Stimulated activated CD8-positive, alpha-beta memory T cell treated with anti-CD3 and anti-CD28 coated beads, Interleukin-15, amount 100 ng/mL, for 48 hours (primary cell): ENCODE data around the gene PCNX2.
"Not testable (repeated sequence)": the region's sequence is repeated elsewhere in the genome, so short reads cannot be mapped to it uniquely, and the experiment has no call there.

Experiments used
- DNase-seq, 2 donors: peaks; one replicate each; pipeline ENCODE4 v3.0.0-alpha.2; 2020; ENCODE audit warnings: low read depth in 2 of 2

The PCNX2 gene

GRCh38 chr1:233105225-233105624 lies 190.3 kb downstream of the PCNX2 start:
- DNase-seq: no peak

- DNase-seq: no peak
These were observed 193.2 kb downstream of the PCNX2 start for GRCh38 chr1:233102341-233102740.

GRCh38 chr1:233097959-233098580 lies 197.5 kb downstream of the PCNX2 start:
- DNase-seq: no peak

DNA sequence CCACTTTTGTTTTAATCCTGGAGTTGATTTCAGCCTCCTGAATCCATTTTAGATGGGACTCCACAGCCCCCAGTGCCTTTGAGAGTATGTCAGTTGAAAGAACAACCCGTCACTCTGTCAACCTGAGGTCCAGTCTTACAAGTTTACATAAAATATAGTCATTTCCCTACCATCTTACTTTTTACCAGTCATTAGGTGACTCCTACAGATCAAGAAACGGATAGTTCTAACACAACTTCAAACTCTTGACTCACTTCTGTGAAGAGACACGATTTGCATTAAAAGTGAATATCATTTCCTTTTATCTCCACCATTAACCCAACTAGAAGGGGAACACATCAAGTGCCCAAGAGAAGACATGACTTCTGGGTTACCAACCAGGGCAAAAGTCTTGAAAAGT lies 198.0 kb downstream of the PCNX2 start:
- no peak for DNase-seq

GRCh38 chr1:233094691-233095090 lies 200.8 kb downstream of the PCNX2 start:
- no peak for DNase-seq

GRCh38 chr1:233094269-233094668 lies 201.3 kb downstream of the PCNX2 start:
- DNase-seq: no peak

GRCh38 chr1:233090746-233091494 lies 204.6 kb downstream of the PCNX2 start:
- no peak for DNase-seq

DNA sequence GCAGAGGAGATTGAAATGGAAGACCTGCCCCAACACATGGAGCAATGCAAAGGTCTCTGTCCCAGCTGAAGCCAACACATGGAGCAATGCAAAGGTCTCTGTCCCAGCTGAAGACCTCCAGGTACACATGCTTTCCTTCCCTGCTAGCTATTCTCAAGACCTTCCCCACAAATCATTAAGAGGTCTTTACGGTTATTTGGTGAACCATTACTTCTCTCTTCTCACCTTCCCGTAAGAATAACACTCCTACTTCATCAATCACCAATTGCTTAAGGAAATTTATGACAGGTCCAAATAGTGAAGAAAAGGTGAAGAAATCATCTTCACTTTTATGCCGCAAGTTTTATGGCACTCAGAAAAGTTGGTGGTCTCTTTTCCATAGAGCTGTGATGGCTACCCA lies 206.3 kb downstream of the PCNX2 start:
- DNase-seq: no peak

DNA sequence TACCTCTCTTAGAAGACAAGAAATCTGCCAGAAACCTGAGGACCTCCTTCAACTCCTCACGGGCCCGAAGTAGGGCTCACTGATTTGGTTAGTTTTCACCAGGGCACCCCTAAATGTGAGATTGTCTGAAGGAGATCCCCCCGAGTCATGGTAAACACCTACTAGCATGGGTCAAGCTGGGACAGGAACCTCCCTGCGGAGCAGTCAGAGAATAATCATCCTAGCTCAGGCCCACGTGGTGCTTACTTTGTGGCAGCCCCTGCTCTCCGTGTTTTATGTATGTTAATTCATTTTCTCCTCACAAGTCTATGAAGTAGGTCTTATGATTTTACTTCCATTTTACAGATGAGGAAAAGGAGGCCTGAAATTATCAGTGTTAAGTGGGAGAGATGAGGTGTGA lies 206.9 kb downstream of the PCNX2 start:
- DNase-seq: no peak

DNA sequence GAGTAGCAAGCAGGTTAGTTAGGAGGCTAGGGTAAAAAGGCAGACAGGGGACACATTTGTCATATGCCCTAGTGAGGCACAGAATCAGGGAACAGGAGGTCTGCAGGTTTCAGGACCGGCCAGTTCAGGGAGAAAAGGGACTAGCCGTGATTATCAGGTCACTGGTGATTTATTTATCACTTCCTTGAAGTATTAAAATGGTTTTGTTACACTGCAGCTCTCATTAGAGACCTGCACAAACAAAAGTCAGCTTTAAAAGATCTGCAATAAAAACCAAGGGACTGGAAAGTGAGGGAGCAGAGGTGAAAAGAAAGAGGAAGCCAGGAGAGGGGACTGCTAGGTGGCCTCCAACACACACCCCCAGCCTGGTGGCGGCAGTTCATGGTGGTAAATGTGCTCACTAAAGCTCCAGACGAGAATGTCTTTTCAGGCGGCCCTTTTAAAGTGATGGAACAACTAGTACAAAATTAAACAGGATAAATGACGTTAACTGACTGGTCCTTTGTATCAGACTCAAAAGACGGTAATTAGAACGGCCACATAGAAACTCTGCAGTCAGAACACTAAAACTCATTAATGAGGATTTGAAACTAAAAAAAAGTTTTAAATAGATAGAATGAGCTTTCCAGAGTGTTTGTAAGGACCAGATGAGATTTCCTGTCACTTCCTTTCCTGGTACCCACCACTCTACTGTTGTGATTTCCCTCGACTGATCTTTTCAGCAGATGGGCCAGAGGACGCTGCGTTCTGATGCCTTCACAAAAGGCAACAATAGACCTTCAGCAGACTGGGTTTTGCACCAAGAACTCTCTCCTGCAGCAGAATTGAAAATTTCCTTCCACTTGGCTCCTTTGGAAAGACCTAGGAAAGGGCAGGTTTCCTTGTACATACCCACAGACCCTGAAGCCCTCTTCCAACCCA lies 208.3 kb downstream of the PCNX2 start:
- DNase-seq: no peak

DNA sequence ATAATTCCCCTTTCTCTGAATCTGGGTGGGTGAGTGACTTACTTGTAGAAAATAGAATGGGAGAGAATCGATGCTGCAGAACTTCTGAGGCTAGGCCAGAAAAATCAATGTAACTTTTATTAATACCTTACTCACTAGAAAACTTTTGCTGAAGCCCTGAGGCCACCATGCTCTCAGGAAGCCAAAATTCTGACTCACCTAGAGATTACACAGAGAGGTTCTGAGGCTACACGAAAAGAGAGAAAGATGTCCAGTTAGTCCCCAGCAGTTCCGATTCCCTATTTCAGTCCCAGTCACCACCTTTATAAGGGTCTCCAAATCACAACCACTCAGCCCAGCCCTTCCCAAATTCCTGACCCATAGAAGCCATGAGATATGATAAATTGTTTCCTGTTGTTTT lies 210.0 kb downstream of the PCNX2 start:
- no peak for DNase-seq

GRCh38 chr1:233082778-233083550 lies 212.6 kb downstream of the PCNX2 start:
- no peak for DNase-seq

GRCh38 chr1:233081735-233082134 lies 213.8 kb downstream of the PCNX2 start:
- no peak for DNase-seq

DNA sequence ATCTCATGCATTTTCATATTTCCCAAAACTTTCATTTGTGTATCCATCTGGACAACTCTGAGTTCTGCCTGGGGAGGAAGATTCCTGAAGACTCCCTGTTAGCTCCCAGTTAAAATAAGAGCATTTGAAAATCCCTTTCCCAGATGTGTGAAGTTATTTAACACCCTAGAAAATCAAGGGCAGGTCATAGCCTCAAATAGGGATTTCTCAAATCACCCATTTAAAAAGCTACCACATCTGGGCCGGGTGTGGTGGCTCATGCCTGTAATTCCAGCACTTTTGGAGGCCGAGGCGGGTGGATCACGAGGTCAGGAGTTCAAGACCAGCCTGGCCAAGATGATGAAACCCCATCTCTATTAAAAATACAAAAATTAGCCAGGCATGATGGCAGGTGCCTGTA lies 214.7 kb downstream of the PCNX2 start:
- DNase-seq: not testable (repeated sequence)

DNA sequence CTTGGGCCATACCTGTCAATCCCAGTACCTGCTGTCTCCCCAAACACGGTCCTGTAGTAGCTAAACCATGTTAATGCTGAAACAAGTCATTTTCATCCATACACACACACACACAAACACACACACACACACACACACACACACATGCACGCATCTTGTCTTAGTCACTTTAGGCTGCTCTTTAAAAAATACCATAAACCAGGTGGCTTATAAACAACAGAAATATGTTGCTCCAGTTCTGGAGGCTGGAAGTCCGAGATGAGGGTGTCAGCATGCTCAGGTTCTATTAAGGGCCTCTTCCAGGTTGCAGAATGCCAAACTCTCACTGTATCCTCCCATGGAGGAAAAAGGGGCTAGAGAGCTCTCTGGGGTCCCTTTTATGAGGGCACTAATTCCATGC lies 215.2 kb downstream of the PCNX2 start:
- DNase-seq: no peak

GRCh38 chr1:233079574-233079973 lies 216.0 kb downstream of the PCNX2 start:
- DNase-seq: no peak

- no peak for DNase-seq
These were observed 217.1 kb downstream of the PCNX2 start for GRCh38 chr1:233078396-233078795.

- no peak for DNase-seq
These were observed 219.6 kb downstream of the PCNX2 start for GRCh38 chr1:233075915-233076295.

GRCh38 chr1:233066087-233066486 lies 229.4 kb downstream of the PCNX2 start:
- DNase-seq: no peak

DNA sequence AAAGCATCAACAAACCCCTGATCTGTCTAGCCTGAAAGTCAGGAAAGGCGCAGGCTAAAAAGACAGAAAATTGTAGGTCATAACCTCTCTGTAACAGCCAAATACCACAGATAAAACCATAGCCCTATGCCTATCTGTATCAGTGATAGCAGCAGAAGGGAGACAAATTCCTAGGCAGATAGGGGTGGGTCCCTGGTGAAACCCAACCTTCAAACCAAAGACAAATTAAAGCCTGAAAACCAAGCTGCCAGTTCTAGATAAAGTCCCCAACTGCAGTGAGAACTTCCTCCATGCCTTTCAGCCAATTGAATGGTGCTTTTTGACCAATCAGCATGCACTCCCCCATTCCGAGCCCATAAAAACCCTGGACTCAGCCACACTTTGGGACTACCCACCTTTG lies 229.8 kb downstream of the PCNX2 start:
- DNase-seq: no peak

- no peak for DNase-seq
These were observed 230.5 kb downstream of the PCNX2 start for GRCh38 chr1:233064988-233065387.

GRCh38 chr1:233063462-233063861 lies 232.1 kb downstream of the PCNX2 start:
- DNase-seq: no peak
